Smooth muscle cell (in vitro differentiated cells): Measurements from ENCODE around the gene CAMK2G. TPM values are rescaled to one million over a fixed set of nuclear protein-coding genes. Genes with fewer than 3 reads are reported as not detected.
A peak's percentile ranks its signal among the peaks of the same experiment; 100 is the strongest.

ENCODE experiments used
- DNase-seq: peaks from one replicate; lab custom pipeline; 2025; ENCODE audit not compliant: unreplicated experiment; lab: John Stamatoyannopoulos, UW
- H2AFZ ChIP-seq: fragments of 200-600 bp; sonication (generic); 2 replicates; pipeline ENCODE4 v1.6.0; 2016; ENCODE audit warnings: antibody characterized with exemption, low read depth, mild to moderate bottlenecking
- H3F3A ChIP-seq: fragments of 200-600 bp; sonication (generic); 2 replicates; pipeline ENCODE4 v1.6.0; 2017; ENCODE audit warnings: antibody characterized with exemption, low read depth
- H3K27ac ChIP-seq: fragments of 200-600 bp; sonication (generic); 2 replicates; pipeline ENCODE4 v1.5.1; 2016; ENCODE audit warnings: low read depth, mild to moderate bottlenecking
- H3K27me3 ChIP-seq: fragments of 200-600 bp; sonication (generic); 2 replicates; pipeline ENCODE4 v1.6.1; 2016; ENCODE audit warnings: low read depth, mild to moderate bottlenecking
- H3K36me3 ChIP-seq: fragments of 200-600 bp; sonication (generic); 2 replicates; pipeline ENCODE4 v1.5.1; 2016; ENCODE audit warnings: low read depth
- H3K4me1 ChIP-seq: fragments of 200-600 bp; sonication (generic); 2 replicates; pipeline ENCODE4 v1.5.1; 2016; ENCODE audit warnings: low read depth
- H3K4me2 ChIP-seq: fragments of 200-600 bp; sonication (generic); 2 replicates; pipeline ENCODE4 v1.6.0; 2016; ENCODE audit warnings: mild to moderate bottlenecking
- H3K4me3 ChIP-seq: fragments of 200-600 bp; sonication (generic); 2 replicates; pipeline ENCODE4 v1.5.1; 2016; ENCODE audit warnings: mild to moderate bottlenecking
- H3K79me2 ChIP-seq: fragments of 200-600 bp; sonication (generic); 2 replicates; pipeline ENCODE4 v1.6.0; 2016; ENCODE audit warnings: low read depth, mild to moderate bottlenecking
- H3K9ac ChIP-seq: fragments of 200-600 bp; sonication (generic); 2 replicates; pipeline ENCODE4 v1.6.0; 2016; ENCODE audit warnings: low read depth
- H3K9me3 ChIP-seq: fragments of 200-600 bp; sonication (generic); replicated peaks from 2 replicates; pipeline ENCODE4 v1.5.1; 2016; ENCODE audit warnings: low read depth
- H4K20me1 ChIP-seq: fragments of 200-600 bp; sonication (generic); 2 replicates; pipeline ENCODE4 v1.6.0; 2016; ENCODE audit warnings: low read depth
- CTCF ChIP-seq: fragments of 200-600 bp; sonication (generic); IDR thresholded peaks from 2 replicates; pipeline ENCODE4 v1.5.1; 2017; ENCODE audit warnings: borderline replicate concordance, mild to moderate bottlenecking, antibody characterized with exemption; ENCODE audit not compliant: insufficient read depth, poor library complexity, severe bottlenecking
- WGBS: methylation state at CpG from one replicate; pipeline ENCODE4 v1.1.7; 2016; ENCODE audit warnings: low lambda C conversion rate; 5-methylcytosine and 5-hydroxymethylcytosine counted together
- polyA plus RNA-seq: library from polyadenylated mRNA; unstranded; fragments of >200 nt; fragmentation: Nextera tagmentation; extraction: Ambion mirVana; gene quantifications from 2 replicates; pipeline ENCODE4 v1.2.1, GENCODE V29; 2016
- total RNA-seq: library from RNA; depleted of rRNA; stranded (reverse); fragments of >200 nt; gene quantifications from 2 replicates; pipeline ENCODE4 v1.2.3, GENCODE V29; 2014

Gene CAMK2G
- total and polyA plus RNA-seq, 2 experiments from 2014 or later = 2.2 to 10.8 TPM

GRCh38 chr10:73886085-73886529 lies 11.8 kb upstream of the CAMK2G start:
- H2AFZ ChIP-seq = no peak overlapping the region
- H3K27me3 ChIP-seq = no peaks in the 10 kb centered on the region
- H3F3A ChIP-seq = peaks cover 24% of the 10 kb centered on the region
- 9% methylated on average over 5 of the region's 5 CpGs for WGBS
- no peaks in the 10 kb centered on the region for H4K20me1 ChIP-seq
- H3K27ac ChIP-seq = peak overlapping the region; percentile 99
- no peaks in the 10 kb centered on the region for H3K9me3 ChIP-seq
- no peak overlapping the region for H3K9ac ChIP-seq
- peaks cover 16% of the 10 kb centered on the region for H3K4me1 ChIP-seq
- DNase-seq = peak; percentile 34
- H3K4me3 ChIP-seq = no peak overlapping the region
- H3K36me3 ChIP-seq = no peaks in the 10 kb centered on the region
- peak overlapping the region; percentile 89 for H3K4me2 ChIP-seq
- no peaks in the 10 kb centered on the region for H3K79me2 ChIP-seq
- TF ChIP-seq CTCF = peak; percentile 85

GRCh38 chr10:73884017-73884416 lies 9.7 kb upstream of the CAMK2G start:
- Histone ChIP-seq H3K4me3 (no peak overlapping the region), H3K9me3 (no peaks in the 10 kb centered on the region)
- WGBS = 86% methylated on average over 3 of the region's 3 CpGs

GRCh38 chr10:73881221-73881919 lies 7.0 kb upstream of the CAMK2G start:
- no peak for TF ChIP-seq CTCF
- no peak overlapping the region for H3K27ac ChIP-seq
- H3K27me3 ChIP-seq = no peaks in the 10 kb centered on the region
- no peaks in the 10 kb centered on the region for H3K9me3 ChIP-seq
- no peaks in the 10 kb centered on the region for H3F3A ChIP-seq
- WGBS = 68% methylated on average over 3 of the region's 3 CpGs
- no peaks in the 10 kb centered on the region for H4K20me1 ChIP-seq
- H3K79me2 ChIP-seq = no peaks in the 10 kb centered on the region
- H3K4me3 ChIP-seq = no peak overlapping the region
- H3K4me1 ChIP-seq = no peaks in the 10 kb centered on the region
- H3K36me3 ChIP-seq = no peaks in the 10 kb centered on the region
- H3K4me2 ChIP-seq = no peak overlapping the region
- H2AFZ ChIP-seq = no peak overlapping the region
- no peak for DNase-seq
- no peak overlapping the region for H3K9ac ChIP-seq

More at GRCh38 chr10:73884017-73884416, 9.7 kb upstream of the CAMK2G start:
- H3K36me3 ChIP-seq = no peaks in the 10 kb centered on the region
- H3K27ac ChIP-seq = no peak overlapping the region
- no peak overlapping the region for H3K4me2 ChIP-seq
- no peaks in the 10 kb centered on the region for H3K79me2 ChIP-seq
- peaks cover 24% of the 10 kb centered on the region for H3F3A ChIP-seq
- H2AFZ ChIP-seq = no peak overlapping the region
- no peak overlapping the region for H3K9ac ChIP-seq
- TF ChIP-seq CTCF = no peak
- H3K27me3 ChIP-seq = no peaks in the 10 kb centered on the region
- DNase-seq = no peak
- H4K20me1 ChIP-seq = no peaks in the 10 kb centered on the region
- H3K4me1 ChIP-seq = peaks cover 16% of the 10 kb centered on the region
